ENCODE data around the gene ACTBL2.

The ACTBL2 gene

DNA sequence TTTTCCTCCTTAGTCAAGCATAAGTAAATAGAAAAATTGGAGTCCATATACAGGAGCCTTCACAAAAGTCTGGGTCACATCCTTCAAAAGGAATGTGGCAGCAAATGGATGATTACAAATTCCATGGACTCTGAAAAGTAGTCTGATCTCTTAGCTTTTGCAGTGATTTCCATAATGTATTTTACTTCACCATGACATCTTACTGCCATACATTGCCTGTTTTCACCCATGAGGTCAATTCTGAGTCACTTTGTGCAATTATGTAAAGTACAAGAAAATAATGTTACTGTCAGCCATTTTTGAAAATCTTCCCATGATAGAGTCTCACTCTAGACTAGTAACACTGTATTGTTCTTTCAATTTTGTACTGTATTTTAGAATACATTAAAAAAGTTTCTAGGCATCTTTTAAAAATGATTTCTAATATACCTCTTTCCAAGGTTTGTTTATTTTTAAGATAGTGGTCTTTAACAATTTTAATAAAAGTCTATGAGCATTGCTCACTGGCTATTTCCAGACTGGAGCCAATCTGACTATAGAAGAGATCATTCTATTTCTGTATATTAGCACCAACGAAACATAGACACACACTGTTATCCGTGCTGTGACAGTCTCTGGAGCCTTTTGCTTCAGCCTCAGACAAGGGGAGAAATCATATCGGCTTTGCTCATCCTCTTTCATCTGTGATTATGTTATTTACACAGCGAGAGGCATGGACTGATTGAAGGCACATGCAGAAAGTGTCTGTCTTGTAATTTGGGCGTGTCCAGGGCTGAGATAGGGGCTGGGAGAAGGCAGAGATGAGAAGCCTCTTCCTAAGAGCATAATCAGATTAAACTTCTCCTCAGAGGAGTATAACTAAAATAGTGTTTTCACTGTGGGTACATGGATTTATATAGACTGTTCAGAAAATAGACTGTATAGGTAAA lies 22.9 kb upstream of the ACTBL2 start:
- H2BK5ac ChIP-seq (ENCODE audit: low read depth, low read length, poor library complexity): no peak overlapping the region
- no peak overlapping the region for H3K18ac ChIP-seq (ENCODE audit: low read length)
- no peak overlapping the region for H3K14ac ChIP-seq (ENCODE audit: low read length)
- no peak overlapping the region for H3K23ac ChIP-seq (ENCODE audit: low read length)
- H3K79me1 ChIP-seq (ENCODE audit: low read length): peaks cover 2% of the 10 kb centered on the region
- H3K79me2 ChIP-seq (ENCODE audit: control insufficient read depth, insufficient read depth, low read length, poor library complexity): no peaks in the 10 kb centered on the region
- no peak overlapping the region for H3K9ac ChIP-seq (ENCODE audit: low read length)
- H3K4me3 ChIP-seq (ENCODE audit: low read depth, low read length): no peak overlapping the region
- H3K4me2 ChIP-seq (ENCODE audit: low read length): no peak overlapping the region
- no peak overlapping the region for H4K12ac ChIP-seq (ENCODE audit: low read depth, low read length)
- no peaks in the 10 kb centered on the region for H3K9me3 ChIP-seq (ENCODE audit: insufficient read depth, low read depth, low read length)
- WGBS (ENCODE audit: extremely low coverage, insufficient coverage, insufficient read length): no CpG with 5 or more reads among the region's 5 CpGs
- H3K27ac ChIP-seq (ENCODE audit: low read depth, low read length): no peak overlapping the region
- no peak overlapping the region for H4K91ac ChIP-seq (ENCODE audit: low read depth, low read length)
- H2AFZ ChIP-seq (ENCODE audit: insufficient read depth, low read length, poor library complexity): no peak overlapping the region
- no peak overlapping the region for H4K8ac ChIP-seq (ENCODE audit: low read depth, low read length)
- no peaks in the 10 kb centered on the region for H3K27me3 ChIP-seq (ENCODE audit: insufficient read depth, low read length)
- no peak overlapping the region for H3K4ac ChIP-seq (ENCODE audit: low read depth, low read length)
- no peak overlapping the region for H2BK12ac ChIP-seq (ENCODE audit: low read length)
- no peak overlapping the region for H2BK120ac ChIP-seq (ENCODE audit: insufficient read depth, low read length, poor library complexity)
- peaks cover 4 to 12% of the 10 kb centered on the region in 2 experiments for H3K4me1 ChIP-seq (ENCODE audit: control insufficient read depth in 1 of 2, insufficient read depth in 2 of 2, low read length in 2 of 2)
- H3K36me3 ChIP-seq (ENCODE audit: control insufficient read depth in 1 of 2, insufficient read depth in 2 of 2, low read length in 2 of 2): no peaks in the 10 kb centered on the region
- no peak for DNase-seq
- H2AK5ac ChIP-seq (ENCODE audit: low read length): no peak overlapping the region

DNA sequence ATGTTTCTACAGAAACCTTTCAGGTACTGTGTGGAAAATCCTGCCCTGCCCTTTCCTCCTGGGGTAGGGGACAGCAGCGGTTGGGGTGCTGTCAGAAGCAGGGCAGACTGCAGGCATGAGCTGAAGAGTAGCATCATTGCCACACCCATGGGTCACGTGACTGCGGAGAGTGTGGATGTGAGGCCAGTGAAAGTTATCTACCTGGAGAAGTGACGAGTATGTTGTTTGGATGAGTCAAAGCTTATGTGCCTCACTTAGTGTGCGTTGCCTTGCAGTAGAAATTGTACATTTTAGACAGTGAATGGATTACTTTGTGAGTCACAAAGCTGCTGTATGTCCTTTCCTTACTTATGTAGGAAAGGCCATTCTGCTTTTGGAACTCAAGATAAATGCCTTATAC lies 21.7 kb upstream of the ACTBL2 start:
- Histone ChIP-seq H3K36me3 (ENCODE audit: control insufficient read depth in 1 of 2, insufficient read depth in 2 of 2, low read length in 2 of 2) (no peaks in the 10 kb centered on the region), H3K79me1 (ENCODE audit: low read length) (peaks cover 2% of the 10 kb centered on the region), H2BK5ac (ENCODE audit: low read depth, low read length, poor library complexity) (no peak overlapping the region), H3K4me1 (ENCODE audit: control insufficient read depth in 1 of 2, insufficient read depth in 2 of 2, low read length in 2 of 2) (peaks cover 4 to 14% of the 10 kb centered on the region in 2 experiments), H4K91ac (ENCODE audit: low read depth, low read length) (peak overlapping the region; percentile 10), H3K9ac (ENCODE audit: low read length) (peak overlapping the region; percentile 36), H2BK120ac (ENCODE audit: insufficient read depth, low read length, poor library complexity) (no peak overlapping the region), H2AK5ac (ENCODE audit: low read length) (no peak overlapping the region), H3K18ac (ENCODE audit: low read length) (no peak overlapping the region), H3K27me3 (ENCODE audit: insufficient read depth, low read length) (no peaks in the 10 kb centered on the region), H3K79me2 (ENCODE audit: control insufficient read depth, insufficient read depth, low read length, poor library complexity) (no peaks in the 10 kb centered on the region), H3K27ac (ENCODE audit: low read depth, low read length) (no peak overlapping the region), H3K23ac (ENCODE audit: low read length) (no peak overlapping the region), H2BK12ac (ENCODE audit: low read length) (peak overlapping the region; percentile 6), H3K9me3 (ENCODE audit: insufficient read depth, low read depth, low read length) (no peaks in the 10 kb centered on the region), H3K4me3 (ENCODE audit: low read depth, low read length) (no peak overlapping the region), H4K8ac (ENCODE audit: low read depth, low read length) (no peak overlapping the region), H2AFZ (ENCODE audit: insufficient read depth, low read length, poor library complexity) (no peak overlapping the region), H3K14ac (ENCODE audit: low read length) (no peak overlapping the region), H4K12ac (ENCODE audit: low read depth, low read length) (no peak overlapping the region), H3K4ac (ENCODE audit: low read depth, low read length) (no peak overlapping the region), H3K4me2 (ENCODE audit: low read length) (no peak overlapping the region)
- no CpG with 5 or more reads among the region's 5 CpGs for WGBS (ENCODE audit: extremely low coverage, insufficient coverage, insufficient read length)
- DNase-seq: no peak

DNA sequence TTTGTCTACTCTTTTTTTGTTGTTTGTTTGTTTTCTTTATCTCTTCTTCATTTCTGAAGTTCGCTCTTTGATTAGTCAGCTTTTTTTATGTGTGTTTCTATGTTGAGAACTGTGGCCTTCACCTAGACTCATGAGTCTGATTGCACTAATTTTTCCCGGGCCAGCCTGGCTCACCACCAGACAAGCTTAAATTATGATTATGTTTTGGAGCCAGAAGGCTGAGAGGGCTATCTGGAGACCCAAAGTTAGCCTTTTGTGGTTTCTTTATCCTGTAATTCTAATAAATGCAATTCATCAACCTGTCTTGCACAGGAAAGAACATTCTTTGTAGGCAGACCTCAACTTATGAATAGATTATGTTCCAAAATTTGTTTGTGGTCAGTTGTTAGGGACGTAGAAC lies 20.8 kb upstream of the ACTBL2 start:
- Histone ChIP-seq H3K4me2 (ENCODE audit: low read length) (no peak overlapping the region), H4K12ac (ENCODE audit: low read depth, low read length) (no peak overlapping the region), H3K4me1 (ENCODE audit: control insufficient read depth in 1 of 2, insufficient read depth in 2 of 2, low read length in 2 of 2) (peaks cover 4 to 14% of the 10 kb centered on the region in 2 experiments), H3K27me3 (ENCODE audit: insufficient read depth, low read length) (no peaks in the 10 kb centered on the region), H3K79me1 (ENCODE audit: low read length) (peaks cover 5% of the 10 kb centered on the region), H2AFZ (ENCODE audit: insufficient read depth, low read length, poor library complexity) (no peak overlapping the region), H4K91ac (ENCODE audit: low read depth, low read length) (no peak overlapping the region), H2BK5ac (ENCODE audit: low read depth, low read length, poor library complexity) (no peak overlapping the region), H3K4me3 (ENCODE audit: low read depth, low read length) (no peak overlapping the region), H2BK12ac (ENCODE audit: low read length) (no peak overlapping the region), H3K18ac (ENCODE audit: low read length) (no peak overlapping the region), H3K14ac (ENCODE audit: low read length) (no peak overlapping the region), H3K36me3 (ENCODE audit: control insufficient read depth in 1 of 2, insufficient read depth in 2 of 2, low read length in 2 of 2) (no peaks in the 10 kb centered on the region), H4K8ac (ENCODE audit: low read depth, low read length) (no peak overlapping the region), H3K79me2 (ENCODE audit: control insufficient read depth, insufficient read depth, low read length, poor library complexity) (no peaks in the 10 kb centered on the region), H3K9me3 (ENCODE audit: insufficient read depth, low read depth, low read length) (no peaks in the 10 kb centered on the region), H2AK5ac (ENCODE audit: low read length) (no peak overlapping the region), H3K9ac (ENCODE audit: low read length) (no peak overlapping the region), H3K4ac (ENCODE audit: low read depth, low read length) (no peak overlapping the region), H3K23ac (ENCODE audit: low read length) (no peak overlapping the region), H3K27ac (ENCODE audit: low read depth, low read length) (no peak overlapping the region), H2BK120ac (ENCODE audit: insufficient read depth, low read length, poor library complexity) (no peak overlapping the region)
- WGBS (ENCODE audit: extremely low coverage, insufficient coverage, insufficient read length): no CpG with 5 or more reads among the region's 3 CpGs
- DNase-seq: no peak

DNA sequence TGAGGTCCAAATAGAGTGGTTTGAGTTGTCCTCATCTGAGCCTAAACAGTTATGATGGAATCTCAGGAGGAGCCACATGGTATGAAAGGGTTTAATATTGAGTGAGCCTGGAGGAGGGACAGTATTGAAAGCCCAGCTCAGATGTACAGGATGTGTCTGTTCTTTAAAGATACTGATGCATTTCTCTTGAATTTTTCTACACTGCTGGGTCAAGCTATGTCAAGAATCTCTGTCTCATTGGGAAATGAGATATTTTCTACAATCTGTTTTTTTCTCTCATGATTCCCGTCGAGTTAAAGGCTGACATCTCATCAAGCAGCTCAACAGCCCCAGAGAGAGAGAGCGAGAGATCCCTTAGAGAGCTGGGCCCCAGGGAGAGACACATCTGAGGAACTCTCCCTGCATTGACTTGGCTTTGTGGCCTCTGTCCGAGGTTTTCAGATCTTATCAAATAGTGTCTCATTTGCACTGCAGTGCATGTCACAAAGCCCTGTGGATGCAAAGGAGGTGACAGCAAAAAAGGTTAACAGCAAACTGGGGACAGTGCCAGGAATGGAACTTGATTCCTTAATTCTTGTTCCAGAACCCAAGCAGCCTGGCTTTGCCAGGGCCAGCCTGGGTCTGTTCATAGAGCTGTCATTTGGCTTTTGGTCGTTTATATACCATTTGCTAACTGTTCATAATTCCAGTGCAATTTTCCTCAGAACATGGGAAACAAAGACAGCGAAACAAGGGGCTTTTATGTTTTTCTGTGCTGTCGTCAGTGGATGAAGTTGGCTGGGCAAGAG lies 19.0 kb upstream of the ACTBL2 start:
- Histone ChIP-seq H2BK12ac (ENCODE audit: low read length) (peak overlapping the region; percentile 6), H2AK5ac (ENCODE audit: low read length) (no peak overlapping the region), H3K27ac (ENCODE audit: low read depth, low read length) (no peak overlapping the region), H3K9ac (ENCODE audit: low read length) (no peak overlapping the region), H3K4ac (ENCODE audit: low read depth, low read length) (no peak overlapping the region), H3K4me3 (ENCODE audit: low read depth, low read length) (no peak overlapping the region), H3K14ac (ENCODE audit: low read length) (no peak overlapping the region), H3K79me2 (ENCODE audit: control insufficient read depth, insufficient read depth, low read length, poor library complexity) (no peaks in the 10 kb centered on the region), H4K91ac (ENCODE audit: low read depth, low read length) (peak overlapping the region; percentile 15), H2AFZ (ENCODE audit: insufficient read depth, low read length, poor library complexity) (no peak overlapping the region), H3K18ac (ENCODE audit: low read length) (no peak overlapping the region), H3K79me1 (ENCODE audit: low read length) (peaks cover 5% of the 10 kb centered on the region), H3K23ac (ENCODE audit: low read length) (no peak overlapping the region), H4K8ac (ENCODE audit: low read depth, low read length) (no peak overlapping the region), H3K27me3 (ENCODE audit: insufficient read depth, low read length) (no peaks in the 10 kb centered on the region), H3K9me3 (ENCODE audit: insufficient read depth, low read depth, low read length) (no peaks in the 10 kb centered on the region), H3K4me2 (ENCODE audit: low read length) (no peak overlapping the region), H2BK5ac (ENCODE audit: low read depth, low read length, poor library complexity) (peak overlapping the region; percentile 33), H2BK120ac (ENCODE audit: insufficient read depth, low read length, poor library complexity) (peak overlapping the region; percentile 37), H3K4me1 (ENCODE audit: control insufficient read depth in 1 of 2, insufficient read depth in 2 of 2, low read length in 2 of 2) (peaks cover 4 to 14% of the 10 kb centered on the region in 2 experiments), H3K36me3 (ENCODE audit: control insufficient read depth in 1 of 2, insufficient read depth in 2 of 2, low read length in 2 of 2) (no peaks in the 10 kb centered on the region), H4K12ac (ENCODE audit: low read depth, low read length) (no peak overlapping the region)
- no CpG with 5 or more reads among the region's 7 CpGs for WGBS (ENCODE audit: extremely low coverage, insufficient coverage, insufficient read length)
- DNase-seq: peak in 1 of 2 donors; percentile 43

Measured in trophoblast cell (in vitro differentiated cells and primary cell).